PC-3 (cell line): ENCODE results near the gene SYNJ2.

Experiments
- CTCF ChIP-seq: fragments of 300-600 bp; sonication (generic); conservative IDR thresholded peaks from 2 replicates; pipeline ENCODE4 v1.5.1; 2017; ENCODE audit warnings: antibody characterized with exemption, low read depth, mild to moderate bottlenecking, low read length
- EZH2 ChIP-seq: fragments of 300-600 bp; sonication (generic); IDR thresholded peaks from one replicate; pipeline ENCODE4 v1.6.1; 2017; ENCODE audit warnings: antibody characterized with exemption, mild to moderate bottlenecking, low read length; ENCODE audit not compliant: unreplicated experiment
- EZH2phosphoT487 ChIP-seq: fragments of 300-600 bp; sonication (generic); IDR thresholded peaks from 2 replicates; pipeline ENCODE4 v1.6.1; 2018; ENCODE audit warnings: mild to moderate bottlenecking, antibody characterized with exemption, low read length, borderline replicate concordance

DNA sequence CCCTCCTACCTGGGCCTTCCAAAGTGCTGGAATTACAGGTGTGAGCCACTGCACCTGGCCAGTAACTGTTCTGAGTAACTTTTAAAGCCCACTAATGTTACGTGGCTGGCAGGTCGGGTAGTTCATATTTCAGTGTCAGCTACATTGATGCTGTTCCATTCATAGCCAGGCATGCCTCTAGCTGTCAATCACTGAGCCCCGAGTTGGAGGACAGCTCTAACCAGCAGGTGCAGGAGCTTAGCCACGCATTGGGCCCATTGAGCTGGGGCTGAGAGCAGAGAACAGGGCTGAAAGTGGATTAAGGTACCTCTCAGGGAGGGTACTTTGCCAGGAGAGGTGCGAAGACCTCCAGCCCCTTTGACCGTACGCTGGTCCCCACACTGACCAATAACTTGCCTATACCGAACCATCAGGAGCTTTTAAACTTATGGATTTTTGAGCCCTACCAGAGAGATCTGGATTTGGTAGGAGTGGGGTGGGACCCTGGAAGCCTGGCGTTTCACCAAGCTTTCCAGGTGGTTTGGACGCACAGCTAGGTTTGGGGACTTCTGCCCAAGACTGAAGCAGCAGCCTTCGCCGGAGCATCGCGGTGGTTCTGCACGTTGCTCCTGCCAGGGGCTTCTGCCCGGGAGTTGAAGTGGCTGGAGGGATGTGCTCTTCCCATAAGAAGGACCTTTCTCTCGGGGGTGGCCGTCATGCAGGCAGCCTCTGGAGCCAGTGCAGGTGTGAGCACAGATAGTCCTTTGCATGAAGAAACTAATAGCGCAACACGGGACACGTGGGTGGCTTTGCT is 103.8 kb downstream of the SYNJ2 start:
- TF ChIP-seq CTCF: no peak
- TF ChIP-seq EZH2phosphoT487: no peak
- no peak for TF ChIP-seq EZH2
